DMS 273 treated with DMSO at 0.1 percent for 48 hours (cell line): ENCODE measurements around the gene ZBTB2.
"Not testable (repeated sequence)": the region's sequence is repeated elsewhere in the genome, so short reads cannot be mapped to it uniquely, and the experiment has no call there.

Experiments used
- DNase-seq: peaks from one replicate; lab custom pipeline; 2025; lab: John Stamatoyannopoulos, UW

Gene ZBTB2

GRCh38 chr6:151402228-151402627, 10.9 kb upstream of the ZBTB2 start:
- no peak for DNase-seq

DNA sequence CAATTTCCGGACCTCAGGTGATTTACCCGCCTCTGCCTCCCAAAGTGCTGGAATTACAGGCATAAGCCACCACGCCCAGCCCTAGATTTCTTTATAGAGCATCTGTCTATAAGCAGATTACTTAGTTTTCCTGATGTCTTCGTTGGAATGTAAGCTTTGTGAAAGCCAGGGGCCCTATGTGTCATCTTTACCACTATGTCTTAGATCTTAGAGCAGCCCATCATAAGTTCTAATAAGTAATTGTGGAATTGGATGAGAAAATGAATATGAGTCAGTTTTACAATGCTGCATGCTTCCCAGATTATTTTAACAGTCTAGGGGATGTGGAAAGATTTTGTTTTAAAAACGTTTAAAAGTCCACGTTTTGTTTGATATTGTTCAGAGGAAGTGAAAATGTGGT, 9.1 kb upstream of the ZBTB2 start:
- no peak for DNase-seq

GRCh38 chr6:151399679-151400078, 8.3 kb upstream of the ZBTB2 start:
- no peak for DNase-seq

DNA sequence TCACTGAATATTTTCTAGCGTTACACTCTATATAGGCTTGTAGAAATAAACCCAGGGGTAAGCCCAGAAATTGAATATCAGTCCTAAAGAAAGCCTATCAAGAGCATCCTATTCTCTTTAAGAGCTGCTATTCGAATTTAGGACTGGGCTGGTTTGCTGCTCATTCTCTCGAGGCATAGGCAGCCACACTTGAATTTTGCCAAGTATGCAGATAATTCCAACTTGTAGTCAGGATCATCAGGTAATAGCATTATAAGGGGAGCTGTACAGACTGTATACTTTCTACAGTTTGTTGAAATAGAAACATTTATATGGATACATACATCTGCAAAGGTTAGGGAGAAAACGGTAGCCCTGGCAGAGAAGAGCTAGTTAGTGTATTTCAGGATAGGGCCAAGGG, 2.1 kb upstream of the ZBTB2 start:
- DNase-seq, result no peak

DNA sequence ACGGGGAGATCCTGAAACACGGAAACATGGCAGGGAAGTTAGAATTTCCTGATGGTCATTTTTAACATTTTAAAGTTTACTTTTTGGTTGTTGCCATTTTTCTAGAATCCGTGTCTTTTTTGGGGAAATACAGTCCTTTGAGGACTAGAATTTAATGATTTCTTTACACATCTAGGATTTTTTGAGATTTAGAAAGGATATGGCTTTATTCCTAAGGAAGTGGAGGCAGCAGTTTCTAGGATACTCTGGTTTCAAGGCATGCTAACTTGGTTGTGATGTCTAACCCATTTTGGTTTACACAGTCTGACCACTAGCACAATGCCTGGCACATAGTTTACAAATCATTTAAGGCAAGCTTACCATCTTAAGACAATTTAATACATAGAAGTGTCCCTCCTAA, 1.1 kb upstream of the ZBTB2 start:
- no peak for DNase-seq

GRCh38 chr6:151390851-151391470, 398 bp downstream of the ZBTB2 start:
- DNase-seq, result no peak

- peak; percentile 93 for DNase-seq
These were observed 996 bp downstream of the ZBTB2 start for GRCh38 chr6:151390276-151390850.

- peak; percentile 53 for DNase-seq
These were observed 1.6 kb downstream of the ZBTB2 start for GRCh38 chr6:151389618-151390275.

GRCh38 chr6:151388997-151389617, 2.3 kb downstream of the ZBTB2 start:
- DNase-seq, result peak; percentile 53

GRCh38 chr6:151388236-151388635, 3.1 kb downstream of the ZBTB2 start:
- DNase-seq, result no peak

DNA sequence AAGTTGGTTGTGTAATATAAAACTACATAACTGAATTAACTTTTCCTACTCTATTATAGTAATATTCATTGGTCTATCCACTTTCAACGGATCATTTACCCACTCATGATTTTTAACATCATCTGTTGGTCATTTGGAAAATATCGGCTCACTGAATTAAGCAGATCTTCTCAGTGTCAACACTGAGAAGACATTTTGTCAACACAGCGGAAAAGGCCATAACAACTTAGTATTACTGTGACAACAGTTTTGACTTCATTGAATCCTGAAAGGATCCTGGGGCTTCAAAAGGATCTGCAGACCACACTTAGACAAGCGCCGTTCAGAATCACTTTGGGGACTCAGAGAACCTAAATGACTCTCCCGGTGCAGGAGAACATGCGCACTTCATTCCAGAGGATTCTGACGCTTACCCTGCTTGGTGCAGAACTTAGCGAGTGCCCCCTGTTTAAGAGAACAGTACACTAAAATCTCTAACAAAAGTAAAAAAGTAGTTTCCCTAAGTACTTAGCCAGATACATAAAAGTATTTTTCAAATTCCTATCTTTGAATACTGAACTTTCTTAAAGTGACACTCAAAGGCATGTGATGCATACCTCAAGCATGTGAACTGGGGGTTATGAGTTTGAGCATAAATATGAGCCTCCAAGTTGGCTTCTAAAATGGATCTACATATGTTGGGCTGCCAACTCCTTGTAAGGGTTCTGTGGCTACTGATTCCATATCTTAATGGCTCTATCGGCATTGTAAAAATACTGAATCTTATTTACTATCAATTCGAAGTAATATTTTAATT, 4.0 kb downstream of the ZBTB2 start:
- no peak for DNase-seq

DNA sequence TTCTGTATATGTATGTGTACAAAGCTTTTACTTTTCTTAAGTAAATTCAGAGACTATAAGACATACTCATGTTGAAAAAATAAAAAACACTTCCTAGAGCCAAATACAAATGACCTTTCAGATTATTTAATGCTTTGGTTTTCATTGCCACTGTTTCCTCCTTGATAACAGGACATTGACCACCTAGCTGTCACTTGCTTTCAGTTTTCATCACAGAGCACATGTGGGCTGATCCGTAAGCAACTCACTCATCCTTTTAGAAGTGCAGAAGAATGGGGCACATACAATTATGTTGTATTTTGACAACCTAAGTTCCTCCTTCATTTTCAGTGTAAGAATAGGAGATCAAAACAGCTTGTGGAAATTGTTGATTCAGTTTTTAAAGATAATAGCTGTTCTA, 6.2 kb downstream of the ZBTB2 start:
- no peak for DNase-seq

GRCh38 chr6:151384151-151384550, 7.2 kb downstream of the ZBTB2 start:
- DNase-seq, result no peak

DNA sequence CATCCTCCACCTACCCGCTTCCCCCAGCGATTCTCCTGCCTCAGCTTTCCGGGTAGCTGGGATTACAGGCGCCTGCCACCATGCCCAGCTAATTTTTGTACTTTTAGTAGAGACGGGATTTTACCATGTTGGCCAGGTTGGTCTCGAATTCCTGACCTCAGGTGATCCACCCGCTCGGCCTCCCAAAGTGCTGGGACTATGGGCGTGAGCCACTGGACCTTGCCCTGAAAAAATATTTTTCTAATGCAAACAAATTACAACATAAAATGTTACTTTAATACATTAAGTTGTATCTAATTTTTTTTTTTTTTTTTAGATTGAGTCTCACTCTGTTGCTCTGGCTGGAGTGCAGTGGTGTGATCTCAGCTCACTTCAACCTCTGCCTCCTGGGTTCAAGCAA, 8.7 kb downstream of the ZBTB2 start:
- not testable (repeated sequence) for DNase-seq

GRCh38 chr6:151381722-151382121, 9.6 kb downstream of the ZBTB2 start:
- DNase-seq, result no peak

- no peak for DNase-seq
These were observed 10.5 kb downstream of the ZBTB2 start for GRCh38 chr6:151380848-151381205.

GRCh38 chr6:151379933-151380847, 11.2 kb downstream of the ZBTB2 start:
- no peak for DNase-seq

GRCh38 chr6:151377095-151377494, 14.3 kb downstream of the ZBTB2 start:
- no peak for DNase-seq

GRCh38 chr6:151376440-151376839, 14.9 kb downstream of the ZBTB2 start:
- DNase-seq, result no peak

DNA sequence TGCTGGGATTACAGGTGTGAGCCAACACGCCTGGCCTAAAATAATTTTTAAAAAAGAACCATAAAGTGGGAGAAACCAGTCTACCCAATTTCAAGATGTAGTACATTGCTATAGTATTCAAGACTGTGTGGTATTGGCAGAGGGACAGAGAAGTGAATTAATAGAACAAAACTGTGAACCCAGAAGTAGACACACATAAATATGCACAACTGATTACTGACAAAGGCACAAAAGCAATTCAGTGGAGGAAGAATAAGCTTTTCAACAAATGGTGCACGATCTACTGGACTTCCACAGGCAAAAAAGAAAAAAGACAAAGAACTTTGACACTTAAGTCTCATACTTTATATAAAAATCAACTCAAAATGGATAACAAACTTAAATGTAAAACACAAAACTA, 15.5 kb downstream of the ZBTB2 start:
- no peak for DNase-seq

DNA sequence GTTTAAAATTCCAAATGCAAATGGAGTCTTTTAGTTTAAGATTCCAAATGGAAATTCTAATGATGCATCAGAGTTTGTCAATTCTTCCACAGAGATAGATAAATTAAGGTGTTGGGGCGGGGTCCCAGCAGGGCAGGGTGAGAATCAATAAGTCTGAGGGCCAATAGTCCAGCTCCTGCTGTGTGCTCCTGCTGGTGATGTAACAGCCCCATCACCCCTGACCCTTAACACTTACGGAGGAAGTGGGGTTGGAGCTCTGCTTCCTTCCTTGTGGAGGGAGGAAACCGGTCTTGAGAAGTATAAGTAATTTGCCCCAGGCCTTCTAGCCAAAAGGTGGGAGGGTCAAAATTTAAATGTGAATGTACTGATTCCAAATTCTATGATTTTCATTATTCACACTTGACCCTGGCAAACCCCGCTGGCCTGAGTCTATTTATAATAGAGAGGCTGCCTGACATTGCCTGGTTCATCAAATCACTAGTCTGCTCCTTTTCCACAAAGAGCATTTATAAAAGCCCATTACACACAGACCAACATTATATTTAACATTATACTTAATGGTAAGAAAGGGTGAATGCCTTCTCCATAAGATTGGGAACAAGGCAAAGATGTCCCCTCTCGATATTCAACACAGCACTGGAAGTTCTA, 17.2 kb downstream of the ZBTB2 start:
- no peak for DNase-seq
